HCT116 (cell line): ENCODE data around the gene GMEB2. TPM values are rescaled to one million over a fixed set of nuclear protein-coding genes. Genes with fewer than 3 reads are reported as not detected.

Experiments used
- ATAC-seq: fragments of 200-7000 bp; cut with Tn5 transposase; 2 replicates; pipeline ENCODE4 v1.9.1; 2020; ENCODE audit warnings: mild to moderate bottlenecking, moderate library complexity
- BruUV-seq: library from RNA; stranded (reverse); fragments of 400-500 nt; replicated peaks from 2 replicates; lab custom pipeline; 2021; lab: Mats Ljungman, UMichigan
- CTCF ChIA-PET: fragments of 300-600 bp; sonication (Branson Sonifier 250); formaldehyde crosslinking; loops from one replicate; lab custom pipeline; 2021; ENCODE audit warnings: antibody characterized with exemption; lab: Charles Lee
- POLR2A ChIA-PET: fragments of 300-600, 350-600 bp; sonication (Branson Sonifier 250); formaldehyde crosslinking; loops from one replicate; lab custom pipeline; 2021; ENCODE audit warnings: antibody characterized with exemption; lab: Charles Lee
- RAD21 ChIA-PET, 2 experiments: fragments of 300-600 bp; sonication (Branson Sonifier 250); formaldehyde crosslinking; loops; one replicate each; lab custom pipeline; 2023; ENCODE audit warnings: low total read pairs in 2 of 2; ENCODE audit not compliant: uncharacterized antibody in 2 of 2, unreplicated experiment in 2 of 2, low non-redundant PET in 1 of 2; lab: Charles Lee
- DNase-seq: peaks from one replicate; pipeline ENCODE4 v3.0.0-alpha.2; 2010; ENCODE audit warnings: low read depth, low spot score
- H2AFZ ChIP-seq: fragments of 200-600 bp; shearing (Covaris generic), sonication (generic); 2 replicates; pipeline ENCODE4 v1.6.1; 2017; ENCODE audit warnings: low read depth, mixed run types, mixed read lengths, antibody characterized with exemption, low read length; ENCODE audit not compliant: poor library complexity, severe bottlenecking
- H3K27ac ChIP-seq: 2 replicates; pipeline ENCODE4 v1.5.1; 2012; ENCODE audit warnings: low read depth, low read length
- H3K27me3 ChIP-seq: fragments of 200-600 bp; sonication (generic); 2 replicates; pipeline ENCODE4 v1.6.1; 2016; ENCODE audit warnings: mixed run types, low read length, mixed read lengths; ENCODE audit not compliant: insufficient read depth
- H3K36me3 ChIP-seq, 2 experiments: fragments of 200-500 bp in 1 of 2; fragments of 200-600 bp in 1 of 2; sonication (Bioruptor generic) in 1 of 2; sonication (generic) in 1 of 2; 2 replicates each; pipeline versions ENCODE4 v1.5.1 to v1.6.1; 2014 to 2016; ENCODE audit warnings: low read length in 2 of 2, inconsistent platforms in 1 of 2, mixed read lengths in 1 of 2, mixed run types in 1 of 2; ENCODE audit not compliant: insufficient read depth in 2 of 2, control insufficient read depth in 1 of 2
- H3K4me1 ChIP-seq, 2 experiments: fragments of 200-600 bp in 1 of 2; sonication (generic) in 1 of 2; 2 replicates each; pipeline versions ENCODE4 v1.5.1 to v1.6.1; 2012 to 2017; ENCODE audit warnings: low read length in 2 of 2, inconsistent platforms in 1 of 2, mild to moderate bottlenecking in 1 of 2, mixed read lengths in 1 of 2, mixed run types in 1 of 2, moderate library complexity in 1 of 2; ENCODE audit not compliant: insufficient read depth in 2 of 2, control insufficient read depth in 1 of 2
- H3K4me2 ChIP-seq: fragments of 200-600 bp; sonication (generic); 2 replicates; pipeline ENCODE4 v1.6.1; 2017; ENCODE audit warnings: mixed run types, low read length, mixed read lengths
- H3K4me3 ChIP-seq, 2 experiments: fragments of 200-600 bp in 1 of 2; sonication (generic) in 1 of 2; replicated peaks in 1 of 2; 2 replicates each; pipeline ENCODE4 v1.5.1; 2011 to 2016; ENCODE audit warnings: low read length in 2 of 2, control low read depth in 1 of 2, low read depth in 1 of 2, mild to moderate bottlenecking in 1 of 2, mixed read lengths in 1 of 2, mixed run types in 1 of 2
- H3K79me2 ChIP-seq: fragments of 200-600 bp; sonication (generic); 2 replicates; pipeline ENCODE4 v1.6.1; 2017; ENCODE audit warnings: mild to moderate bottlenecking, mixed run types, low read length, moderate library complexity, mixed read lengths; ENCODE audit not compliant: insufficient read depth
- H3K9ac ChIP-seq: fragments of 200-600 bp; sonication (generic); 2 replicates; pipeline ENCODE4 v1.6.1; 2016; ENCODE audit warnings: low read length, mixed read lengths
- H3K9me2 ChIP-seq: fragments of 200-600 bp; sonication (generic), shearing (Covaris generic); 2 replicates; pipeline ENCODE4 v1.6.1; 2017; ENCODE audit warnings: mixed run types, mild to moderate bottlenecking, moderate library complexity; ENCODE audit not compliant: insufficient read depth
- H3K9me3 ChIP-seq, 2 experiments: fragments of 200-500 bp in 1 of 2; fragments of 200-600 bp in 1 of 2; sonication (Bioruptor generic) in 1 of 2; sonication (generic) in 1 of 2; 2 replicates each; pipeline ENCODE4 v1.6.1; 2014 to 2017; ENCODE audit warnings: low read length in 2 of 2, mixed read lengths in 2 of 2, inconsistent platforms in 1 of 2, low read depth in 1 of 2, mild to moderate bottlenecking in 1 of 2, mixed run types in 1 of 2, moderate library complexity in 1 of 2; ENCODE audit not compliant: control insufficient read depth in 1 of 2, insufficient read depth in 1 of 2
- H4K20me1 ChIP-seq: fragments of 200-600 bp; sonication (generic), shearing (Covaris generic); 2 replicates; pipeline ENCODE4 v1.6.1; 2017; ENCODE audit warnings: mixed run types, mild to moderate bottlenecking, moderate library complexity; ENCODE audit not compliant: insufficient read depth
- CBX3 ChIP-seq: IDR thresholded peaks from 2 replicates; pipeline ENCODE4 v1.6.1; 2012; ENCODE audit warnings: low read depth
- CEBPB ChIP-seq: IDR thresholded peaks from 2 replicates; pipeline ENCODE4 v1.6.1; 2012; ENCODE audit warnings: low read depth
- ELF1 ChIP-seq: IDR thresholded peaks from 2 replicates; pipeline ENCODE4 v1.6.1; 2012; ENCODE audit warnings: low read depth, borderline replicate concordance
- EZH2 ChIP-seq: fragments of 200-600 bp; sonication (generic); IDR thresholded peaks from 2 replicates; pipeline ENCODE4 v1.6.1; 2017; ENCODE audit warnings: antibody characterized with exemption, mixed run types
- EZH2phosphoT487 ChIP-seq: fragments of 200-600 bp; IDR thresholded peaks from 2 replicates; pipeline ENCODE4 v1.6.1; 2018; ENCODE audit warnings: antibody characterized with exemption, borderline replicate concordance
- FOSL1 ChIP-seq: IDR thresholded peaks from 2 replicates; pipeline ENCODE4 v1.6.1; 2012; ENCODE audit warnings: low read depth
- JUND ChIP-seq: IDR thresholded peaks from 2 replicates; pipeline ENCODE4 v1.6.1; 2012
- POLR2AphosphoS5 ChIP-seq: IDR thresholded peaks from 2 replicates; pipeline ENCODE4 v1.6.1; 2011; ENCODE audit warnings: mild to moderate bottlenecking, low read depth, low read length, moderate library complexity
- RAD21 ChIP-seq: IDR thresholded peaks from 2 replicates; pipeline ENCODE4 v1.6.1; 2012; ENCODE audit warnings: low read depth, mild to moderate bottlenecking
- SIN3A ChIP-seq: IDR thresholded peaks from 2 replicates; pipeline ENCODE4 v1.6.1; 2012; ENCODE audit warnings: low read depth
- SRF ChIP-seq: IDR thresholded peaks from 2 replicates; pipeline ENCODE4 v1.6.1; 2012; ENCODE audit warnings: low read depth
- intact Hi-C: fragments of 100-400 bp; cut with micrococcal nuclease; formaldehyde crosslinking; loops from 2 replicates; pipeline ENCODE4 v1.10.0; 2022
- total RNA-seq: library from RNA; stranded (reverse); gene quantifications from one replicate; pipeline ENCODE4 v1.2.1, GENCODE V29; 2021; ENCODE audit not compliant: unreplicated experiment
- TF ChIP-seq, protein P1 (sequence below): IDR thresholded peaks from 2 replicates; pipeline ENCODE4 v1.6.1; 2012; ENCODE audit warnings: low read depth
- TF ChIP-seq, protein P2 (sequence below), 3 experiments: fragments of 200-600 bp in 1 of 3; sonication (generic) in 1 of 3; IDR thresholded peaks in 2 of 3; conservative IDR thresholded peaks in 1 of 3; 2 replicates each; pipeline ENCODE4 v1.5.1; 2012 to 2017; ENCODE audit warnings: low read depth in 2 of 3, low read length in 2 of 3, antibody characterized with exemption in 1 of 3, borderline replicate concordance in 1 of 3, control low read depth in 1 of 3, mild to moderate bottlenecking in 1 of 3, mixed read lengths in 1 of 3, mixed run types in 1 of 3, moderate library complexity in 1 of 3; ENCODE audit not compliant: insufficient read depth in 1 of 3

Gene GMEB2
- total RNA-seq, 1 experiment from 2014 or later, result 13.9 TPM

- BruUV-seq, result no TSS peak
- no peaks in the 10 kb centered on the region for H3K4me1 ChIP-seq
These were observed 60.3 kb downstream of the GMEB2 start for GRCh38 chr20:63566395-63567135.

More at GRCh38 chr20:63566395-63567135, 60.3 kb downstream of the GMEB2 start:
- Histone ChIP-seq H3K9ac (no peak overlapping the region), H3K9me3 (no peaks in the 10 kb centered on the region), H3K79me2 (no peaks in the 10 kb centered on the region), H3K9me2 (no peaks in the 10 kb centered on the region), H3K4me3 (no peak overlapping the region), H2AFZ (no peak overlapping the region), H4K20me1 (no peaks in the 10 kb centered on the region), H3K36me3 (no peaks in the 10 kb centered on the region), H3K4me2 (no peak overlapping the region), H3K27ac (no peak overlapping the region), H3K27me3 (no peaks in the 10 kb centered on the region)
- RAD21 ChIA-PET, result interaction anchor here in 1 of 2 experiments (0.6 kb wide), 1 partner anchor 8 kb away, joined by 3 read pairs; the partner anchor contains the start of gene HELZ2
- TF ChIP-seq SIN3A (no peak), CEBPB (no peak), SRF (no peak), FOSL1 (no peak), EZH2phosphoT487 (no peak), POLR2AphosphoS5 (no peak), CBX3 (no peak), ELF1 (no peak), JUND (no peak), RAD21 (no peak), EZH2 (no peak)
- TF ChIP-seq, protein P1, sequence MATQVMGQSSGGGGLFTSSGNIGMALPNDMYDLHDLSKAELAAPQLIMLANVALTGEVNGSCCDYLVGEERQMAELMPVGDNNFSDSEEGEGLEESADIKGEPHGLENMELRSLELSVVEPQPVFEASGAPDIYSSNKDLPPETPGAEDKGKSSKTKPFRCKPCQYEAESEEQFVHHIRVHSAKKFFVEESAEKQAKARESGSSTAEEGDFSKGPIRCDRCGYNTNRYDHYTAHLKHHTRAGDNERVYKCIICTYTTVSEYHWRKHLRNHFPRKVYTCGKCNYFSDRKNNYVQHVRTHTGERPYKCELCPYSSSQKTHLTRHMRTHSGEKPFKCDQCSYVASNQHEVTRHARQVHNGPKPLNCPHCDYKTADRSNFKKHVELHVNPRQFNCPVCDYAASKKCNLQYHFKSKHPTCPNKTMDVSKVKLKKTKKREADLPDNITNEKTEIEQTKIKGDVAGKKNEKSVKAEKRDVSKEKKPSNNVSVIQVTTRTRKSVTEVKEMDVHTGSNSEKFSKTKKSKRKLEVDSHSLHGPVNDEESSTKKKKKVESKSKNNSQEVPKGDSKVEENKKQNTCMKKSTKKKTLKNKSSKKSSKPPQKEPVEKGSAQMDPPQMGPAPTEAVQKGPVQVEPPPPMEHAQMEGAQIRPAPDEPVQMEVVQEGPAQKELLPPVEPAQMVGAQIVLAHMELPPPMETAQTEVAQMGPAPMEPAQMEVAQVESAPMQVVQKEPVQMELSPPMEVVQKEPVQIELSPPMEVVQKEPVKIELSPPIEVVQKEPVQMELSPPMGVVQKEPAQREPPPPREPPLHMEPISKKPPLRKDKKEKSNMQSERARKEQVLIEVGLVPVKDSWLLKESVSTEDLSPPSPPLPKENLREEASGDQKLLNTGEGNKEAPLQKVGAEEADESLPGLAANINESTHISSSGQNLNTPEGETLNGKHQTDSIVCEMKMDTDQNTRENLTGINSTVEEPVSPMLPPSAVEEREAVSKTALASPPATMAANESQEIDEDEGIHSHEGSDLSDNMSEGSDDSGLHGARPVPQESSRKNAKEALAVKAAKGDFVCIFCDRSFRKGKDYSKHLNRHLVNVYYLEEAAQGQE, result no peak
- TF ChIP-seq, protein P2, sequence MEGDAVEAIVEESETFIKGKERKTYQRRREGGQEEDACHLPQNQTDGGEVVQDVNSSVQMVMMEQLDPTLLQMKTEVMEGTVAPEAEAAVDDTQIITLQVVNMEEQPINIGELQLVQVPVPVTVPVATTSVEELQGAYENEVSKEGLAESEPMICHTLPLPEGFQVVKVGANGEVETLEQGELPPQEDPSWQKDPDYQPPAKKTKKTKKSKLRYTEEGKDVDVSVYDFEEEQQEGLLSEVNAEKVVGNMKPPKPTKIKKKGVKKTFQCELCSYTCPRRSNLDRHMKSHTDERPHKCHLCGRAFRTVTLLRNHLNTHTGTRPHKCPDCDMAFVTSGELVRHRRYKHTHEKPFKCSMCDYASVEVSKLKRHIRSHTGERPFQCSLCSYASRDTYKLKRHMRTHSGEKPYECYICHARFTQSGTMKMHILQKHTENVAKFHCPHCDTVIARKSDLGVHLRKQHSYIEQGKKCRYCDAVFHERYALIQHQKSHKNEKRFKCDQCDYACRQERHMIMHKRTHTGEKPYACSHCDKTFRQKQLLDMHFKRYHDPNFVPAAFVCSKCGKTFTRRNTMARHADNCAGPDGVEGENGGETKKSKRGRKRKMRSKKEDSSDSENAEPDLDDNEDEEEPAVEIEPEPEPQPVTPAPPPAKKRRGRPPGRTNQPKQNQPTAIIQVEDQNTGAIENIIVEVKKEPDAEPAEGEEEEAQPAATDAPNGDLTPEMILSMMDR (IDR thresholded peaks at IDR 0.05 in 2 of 3, conservative IDR thresholded peaks at IDR 0.05 in 1 of 3; ENCODE audit: borderline replicate concordance in 1 of 3, insufficient read depth in 1 of 3, low read depth in 2 of 3, low read length in 2 of 3), result no peak
- ATAC-seq, result no peak
- CTCF ChIA-PET, result no interaction called here
- POLR2A ChIA-PET, result no interaction called here
- intact Hi-C loops, result no loop called here
- no peak for DNase-seq
